Adipocyte (in vitro differentiated cells): Measurements from ENCODE around the gene ALCAM.

Experiments
- DNase-seq: peaks from one replicate; pipeline ENCODE4 v3.0.0-alpha.2; 2015; ENCODE audit warnings: low read depth
- H3K27me3 ChIP-seq: replicated peaks from 2 replicates; pipeline ENCODE4 v1.7.0; 2013; ENCODE audit warnings: mild to moderate bottlenecking, low read length, moderate library complexity; ENCODE audit not compliant: control insufficient read depth, insufficient read depth
- H3K36me3 ChIP-seq: 2 replicates; pipeline ENCODE4 v1.7.0; 2013; ENCODE audit warnings: low read length, mild to moderate bottlenecking, moderate library complexity; ENCODE audit not compliant: control insufficient read depth, insufficient read depth, severe bottlenecking
- H3K4me1 ChIP-seq: 2 replicates; pipeline ENCODE4 v1.7.0; 2013; ENCODE audit warnings: mild to moderate bottlenecking, low read length, moderate library complexity; ENCODE audit not compliant: control insufficient read depth, insufficient read depth
- H3K4me3 ChIP-seq: 2 replicates; pipeline ENCODE4 v1.7.0; 2013; ENCODE audit warnings: mild to moderate bottlenecking, low read length, moderate library complexity
- H3K9ac ChIP-seq: 2 replicates; pipeline ENCODE4 v1.7.0; 2013; ENCODE audit warnings: mild to moderate bottlenecking, low read length, moderate library complexity
- H3K9me3 ChIP-seq: 2 replicates; pipeline ENCODE4 v1.7.0; 2013; ENCODE audit warnings: mild to moderate bottlenecking, low read length, moderate library complexity; ENCODE audit not compliant: control insufficient read depth

Gene ALCAM

GRCh38 chr3:105366326-105367062, at the start of gene ALCAM:
Gene ALCAM (plus strand): TSS chr3:105366909.
- Histone ChIP-seq H3K9ac (peak within 1 kb of the TSS; percentile 95), H3K36me3 (no peaks in the 10 kb centered on the region), H3K27me3 (no peaks in the 10 kb centered on the region), H3K4me3 (peak within 1 kb of the TSS; percentile 97), H3K9me3 (no peaks in the 10 kb centered on the region), H3K4me1 (peaks cover 29% of the 10 kb centered on the region)
- DNase-seq: peak; percentile 100

GRCh38 chr3:105317841-105318240, 48.9 kb upstream of the ALCAM start:
- H3K27me3 ChIP-seq: no peaks in the 10 kb centered on the region
- no peak for DNase-seq
- no peak overlapping the region for H3K4me3 ChIP-seq
- H3K9me3 ChIP-seq: no peaks in the 10 kb centered on the region
- H3K9ac ChIP-seq: no peak overlapping the region
- H3K4me1 ChIP-seq: no peaks in the 10 kb centered on the region
- no peaks in the 10 kb centered on the region for H3K36me3 ChIP-seq

GRCh38 chr3:105322570-105323273, 44.0 kb upstream of the ALCAM start:
- Histone ChIP-seq H3K9me3 (peaks cover 7% of the 10 kb centered on the region), H3K36me3 (no peaks in the 10 kb centered on the region), H3K9ac (no peak overlapping the region), H3K4me3 (no peak overlapping the region), H3K4me1 (peaks cover 10% of the 10 kb centered on the region), H3K27me3 (no peaks in the 10 kb centered on the region)
- peak; percentile 12 for DNase-seq

GRCh38 chr3:105323274-105323599, 43.5 kb upstream of the ALCAM start:
- Histone ChIP-seq H3K27me3 (no peaks in the 10 kb centered on the region), H3K4me1 (peaks cover 15% of the 10 kb centered on the region), H3K9me3 (peaks cover 7% of the 10 kb centered on the region), H3K4me3 (no peak overlapping the region), H3K36me3 (no peaks in the 10 kb centered on the region), H3K9ac (no peak overlapping the region)
- no peak for DNase-seq

DNA sequence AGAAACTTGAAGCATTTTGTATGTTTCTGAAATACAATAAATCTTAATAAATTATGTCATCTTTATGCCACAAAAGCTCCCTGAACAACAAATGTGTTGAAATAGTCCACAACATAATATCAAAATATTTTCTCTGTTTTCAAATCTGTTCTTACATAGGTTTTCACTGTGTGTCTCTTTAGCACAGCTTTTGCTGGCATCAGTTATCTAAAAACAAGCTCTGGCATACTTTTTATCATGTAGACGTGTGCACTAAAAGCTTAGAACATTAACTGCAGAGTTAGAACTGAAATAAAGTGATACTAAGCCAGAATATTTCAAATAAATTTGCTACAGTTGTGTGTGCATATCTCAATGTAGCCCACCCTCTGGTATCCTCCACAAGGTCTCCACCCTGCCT, 41.8 kb upstream of the ALCAM start:
- Histone ChIP-seq H3K9ac (no peak overlapping the region), H3K4me3 (no peak overlapping the region), H3K36me3 (no peaks in the 10 kb centered on the region), H3K9me3 (peaks cover 7% of the 10 kb centered on the region), H3K27me3 (no peaks in the 10 kb centered on the region), H3K4me1 (peaks cover 22% of the 10 kb centered on the region)
- no peak for DNase-seq

- Histone ChIP-seq H3K4me1 (peaks cover 22% of the 10 kb centered on the region), H3K27me3 (no peaks in the 10 kb centered on the region), H3K9ac (peak overlapping the region; percentile 39), H3K9me3 (peaks cover 7% of the 10 kb centered on the region), H3K36me3 (no peaks in the 10 kb centered on the region), H3K4me3 (peak overlapping the region; percentile 37)
- peak; percentile 96 for DNase-seq
These were observed 38.9 kb upstream of the ALCAM start for GRCh38 chr3:105327662-105328337.

GRCh38 chr3:105328338-105328730, 38.4 kb upstream of the ALCAM start:
- Histone ChIP-seq H3K27me3 (no peaks in the 10 kb centered on the region), H3K9me3 (peaks cover 12% of the 10 kb centered on the region), H3K4me1 (peaks cover 22% of the 10 kb centered on the region), H3K4me3 (peak overlapping the region; percentile 37), H3K9ac (peak overlapping the region; percentile 39), H3K36me3 (no peaks in the 10 kb centered on the region)
- DNase-seq: peak; percentile 66

DNA sequence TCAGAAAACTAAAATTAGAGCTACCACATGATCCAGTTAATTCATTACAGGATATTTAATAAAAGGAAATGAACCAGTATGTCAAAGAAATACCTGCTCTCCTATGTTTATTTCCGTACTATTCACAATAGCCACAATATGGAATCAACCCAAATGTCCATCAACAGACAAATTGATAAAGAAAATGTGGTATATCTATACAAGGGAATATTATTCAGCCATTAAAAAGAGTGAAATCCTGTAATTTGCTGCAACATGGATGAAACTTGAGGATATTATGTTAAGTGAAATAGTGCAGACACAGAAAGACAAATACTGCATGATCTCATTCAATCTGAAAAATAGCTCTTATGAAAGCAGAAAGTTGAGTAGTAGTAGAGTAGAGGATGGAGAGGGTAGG, 33.7 kb upstream of the ALCAM start:
- Histone ChIP-seq H3K4me1 (peaks cover 14% of the 10 kb centered on the region), H3K36me3 (no peaks in the 10 kb centered on the region), H3K9ac (no peak overlapping the region), H3K4me3 (no peak overlapping the region), H3K27me3 (no peaks in the 10 kb centered on the region), H3K9me3 (peaks cover 7% of the 10 kb centered on the region)
- DNase-seq: no peak

GRCh38 chr3:105334138-105334882, 32.4 kb upstream of the ALCAM start:
- peak; percentile 37 for DNase-seq

DNA sequence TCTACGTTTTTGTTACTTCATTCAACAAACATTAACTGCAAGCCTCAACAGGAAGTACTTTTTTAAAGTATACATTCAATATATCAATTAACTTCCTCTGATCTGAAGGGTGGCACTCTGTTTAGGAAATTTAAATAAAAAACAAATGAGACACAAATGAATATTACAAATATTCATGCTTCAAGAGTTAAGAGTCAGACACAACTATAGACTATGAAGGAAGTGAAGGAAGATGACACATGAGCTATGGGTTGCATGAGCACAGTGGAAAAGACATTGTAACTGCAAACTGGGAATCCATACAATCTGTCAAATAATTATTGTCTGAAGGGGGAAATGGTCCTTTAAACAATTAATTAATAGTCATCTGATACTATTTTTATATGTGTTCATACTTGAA, 26.8 kb upstream of the ALCAM start:
- Histone ChIP-seq H3K4me3 (no peak overlapping the region), H3K36me3 (no peaks in the 10 kb centered on the region), H3K4me1 (peaks cover 5% of the 10 kb centered on the region), H3K27me3 (no peaks in the 10 kb centered on the region), H3K9me3 (no peaks in the 10 kb centered on the region), H3K9ac (no peak overlapping the region)
- DNase-seq: no peak

More at GRCh38 chr3:105334138-105334882, 32.4 kb upstream of the ALCAM start:
- Histone ChIP-seq H3K36me3 (no peaks in the 10 kb centered on the region), H3K9me3 (peaks cover 7% of the 10 kb centered on the region), H3K4me1 (peaks cover 4% of the 10 kb centered on the region), H3K4me3 (no peak overlapping the region), H3K27me3 (no peaks in the 10 kb centered on the region), H3K9ac (no peak overlapping the region)

DNA sequence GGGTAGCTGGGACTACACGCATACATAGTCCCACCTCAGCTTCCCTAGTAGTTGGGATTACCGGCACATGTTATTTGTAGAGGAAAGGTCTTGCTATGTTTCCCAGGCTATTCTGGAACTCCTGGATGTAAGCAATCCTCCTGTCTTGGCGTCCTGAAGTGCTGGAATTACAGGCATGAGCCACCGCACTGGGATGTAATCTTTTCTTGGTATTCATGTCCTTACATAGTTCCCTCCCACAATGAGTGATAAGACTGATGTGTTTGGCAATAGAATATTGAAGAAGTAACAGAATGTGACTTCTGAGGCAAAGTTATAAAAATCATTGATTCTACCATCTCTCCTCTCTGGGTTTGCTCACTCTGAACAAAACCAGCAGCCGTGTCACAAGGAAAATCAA, 22.7 kb upstream of the ALCAM start:
- H3K9me3 ChIP-seq: no peaks in the 10 kb centered on the region
- H3K4me1 ChIP-seq: peaks cover 15% of the 10 kb centered on the region
- no peak overlapping the region for H3K9ac ChIP-seq
- no peak overlapping the region for H3K4me3 ChIP-seq
- no peaks in the 10 kb centered on the region for H3K27me3 ChIP-seq
- no peak for DNase-seq
- no peaks in the 10 kb centered on the region for H3K36me3 ChIP-seq
